HepG2 (cell line): ENCODE data around the gene STK11. TPM values are rescaled to one million over a fixed set of nuclear protein-coding genes. Genes with fewer than 3 reads are reported as not detected.

Experiments used
- AGO2 ChIP-seq: fragments of 200-400 bp; formaldehyde crosslinking; optimal IDR thresholded peaks from 2 replicates; pipeline ENCODE3; 2017; ENCODE audit warnings: mild to moderate bottlenecking, low read depth, low read length, moderate library complexity
- ATF6 ChIP-seq: sonication (generic); formaldehyde crosslinking; conservative IDR thresholded peaks from 2 replicates; pipeline ENCODE4 v1.4.0; 2020; ENCODE audit warnings: missing genetic modification reagents
- CREB1 ChIP-seq, 2 experiments: fragments of 450-650 bp in 1 of 2; IDR thresholded peaks; 2 replicates each; pipeline ENCODE4 v1.6.1; 2016 to 2017; ENCODE audit warnings: control low read depth in 1 of 2, mild to moderate bottlenecking in 1 of 2, missing compliant biosample characterization in 1 of 2, missing genetic modification characterization in 1 of 2
- IRX3 ChIP-seq: sonication (generic); formaldehyde crosslinking; IDR thresholded peaks from 2 replicates; pipeline ENCODE4 v1.8.1; 2023; ENCODE audit warnings: mild to moderate bottlenecking, low read depth, missing genetic modification reagents, borderline replicate concordance
- JDP2 ChIP-seq: sonication (generic); formaldehyde crosslinking; IDR thresholded peaks from 2 replicates; pipeline ENCODE4 v1.8.1; 2022; ENCODE audit warnings: missing genetic modification reagents, borderline replicate concordance
- KLF13 ChIP-seq: sonication (generic); formaldehyde crosslinking; IDR thresholded peaks from 2 replicates; pipeline ENCODE4 v1.4.0; 2020; ENCODE audit warnings: mild to moderate bottlenecking, missing genetic modification reagents
- MTA3 ChIP-seq: sonication (generic); formaldehyde crosslinking; IDR thresholded peaks from 2 replicates; pipeline ENCODE4 v1.4.0; 2020; ENCODE audit warnings: missing genetic modification reagents
- NKX3-1 ChIP-seq: sonication (generic); formaldehyde crosslinking; IDR thresholded peaks from 2 replicates; pipeline ENCODE4 v1.5.0; 2020; ENCODE audit warnings: missing genetic modification reagents
- NR2F1 ChIP-seq, 2 experiments: fragments of 450-650 bp in 1 of 2; formaldehyde crosslinking in 1 of 2; IDR thresholded peaks; 2 replicates each; pipeline versions ENCODE4 v1.5.0 to v1.6.1; 2016 to 2020; ENCODE audit warnings: mild to moderate bottlenecking in 1 of 2, missing compliant biosample characterization in 1 of 2, missing genetic modification reagents in 1 of 2, moderate library complexity in 1 of 2
- POGZ ChIP-seq: sonication (generic); formaldehyde crosslinking; IDR thresholded peaks from 2 replicates; pipeline ENCODE4 v1.4.0; 2020; ENCODE audit warnings: mild to moderate bottlenecking, missing genetic modification reagents
- SALL1 ChIP-seq: sonication (generic); formaldehyde crosslinking; IDR thresholded peaks from 2 replicates; pipeline ENCODE4 v1.8.0; 2022; ENCODE audit warnings: mild to moderate bottlenecking, missing genetic modification reagents
- TBX2 ChIP-seq: sonication (generic); formaldehyde crosslinking; IDR thresholded peaks from 2 replicates; pipeline ENCODE4 v1.5.0; 2020; ENCODE audit warnings: missing genetic modification reagents, mild to moderate bottlenecking, borderline replicate concordance
- TCF7 ChIP-seq: sonication (generic); IDR thresholded peaks from 2 replicates; pipeline ENCODE4 v1.6.1; 2016; ENCODE audit warnings: antibody characterized with exemption, low read depth
- ZIK1 ChIP-seq: sonication (generic); formaldehyde crosslinking; IDR thresholded peaks from 2 replicates; pipeline ENCODE4 v1.5.0; 2020; ENCODE audit warnings: mild to moderate bottlenecking, low read depth, missing genetic modification reagents, borderline replicate concordance
- ZNF142 ChIP-seq: sonication (generic); formaldehyde crosslinking; IDR thresholded peaks from 2 replicates; pipeline ENCODE4 v1.4.0; 2020; ENCODE audit warnings: missing genetic modification reagents
- ZNF672 ChIP-seq: sonication (generic); formaldehyde crosslinking; IDR thresholded peaks from 2 replicates; pipeline ENCODE4 v1.8.1; 2022; ENCODE audit warnings: missing genetic modification reagents
- ZNF749 ChIP-seq: sonication (generic); formaldehyde crosslinking; IDR thresholded peaks from 2 replicates; pipeline ENCODE4 v1.8.0; 2022; ENCODE audit warnings: mild to moderate bottlenecking, missing genetic modification reagents, moderate library complexity, borderline replicate concordance
- ZZZ3 ChIP-seq: sonication (generic); formaldehyde crosslinking; IDR thresholded peaks from 2 replicates; pipeline ENCODE4 v1.4.0; 2020; ENCODE audit warnings: missing genetic modification reagents, mild to moderate bottlenecking, borderline replicate concordance
- polyA plus RNA-seq, 8 experiments: library from polyadenylated mRNA; depleted of rRNA in 3 of 8; stranded (reverse) in 7 of 8; unstranded in 1 of 8; fragments of >200 nt; fragmentation: Illumina TruSeq in 4 of 8; extraction: Trizol in 4 of 8; gene quantifications; 2 replicates each; pipeline versions ENCODE4 v1.2.1 to v1.2.3, GENCODE V29; 2011 to 2016; ENCODE audit warnings: low read depth in 4 of 8, missing spikeins in 1 of 8, mixed read lengths in 1 of 8; ENCODE audit not compliant: insufficient read depth in 1 of 8
- total RNA-seq, 5 experiments: library from RNA; depleted of rRNA; stranded (reverse); fragments of >200 nt; fragmentation: Illumina TruSeq; extraction: Trizol; gene quantifications; 2 replicates each; pipeline ENCODE4 v1.2.3, GENCODE V29; 2016; ENCODE audit warnings: low read depth in 1 of 5
- TF ChIP-seq, protein P1 (sequence below): IDR thresholded peaks from 2 replicates; pipeline ENCODE4 v1.6.1; 2016; ENCODE audit warnings: control low read depth

The STK11 gene
- total and polyA plus RNA-seq, 2 of the 13 experiments (the other 11 are each of a cell fraction or from before 2014, with no cell fraction given): 27.5 to 43.6 TPM

DNA sequence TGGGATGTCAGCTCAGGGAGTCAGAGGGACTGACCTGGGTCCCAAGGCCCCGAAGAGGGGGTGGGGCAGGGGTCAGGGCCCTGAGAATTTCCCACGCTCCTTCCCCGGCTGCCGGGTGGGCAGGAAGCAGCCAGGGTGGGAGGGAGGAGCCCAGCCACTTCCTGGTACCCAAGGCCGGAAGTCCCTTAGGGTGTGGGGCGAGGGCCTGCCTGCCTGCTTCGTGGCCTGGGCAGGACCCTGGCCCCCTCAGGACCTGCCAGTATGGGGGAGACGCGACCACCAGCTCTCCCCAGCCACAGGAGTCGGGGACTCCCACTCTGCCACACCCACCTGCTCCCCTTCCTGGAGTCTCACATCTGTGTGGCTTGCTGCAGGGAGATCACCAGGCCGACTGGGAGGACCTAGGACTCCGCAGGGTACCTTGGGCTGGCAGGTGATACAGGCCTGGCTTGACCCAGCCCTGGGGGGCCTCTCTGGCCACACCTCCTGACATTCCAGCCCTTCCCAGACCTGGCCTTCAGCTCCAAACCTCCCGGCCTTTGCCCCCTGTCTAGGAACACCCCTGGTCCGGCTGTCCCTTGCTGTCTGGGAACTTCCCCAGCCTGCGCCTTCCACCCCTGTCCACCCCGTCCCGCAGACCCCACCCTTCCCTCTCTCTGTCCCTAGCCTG lies 53.8 kb downstream of the STK11 start (continued):
- TF ChIP-seq TCF7 (no peak), MTA3 (CRISPR knock-in tag) (no peak), CREB1 (IDR thresholded peaks at IDR 0.05) (no peak), CREB1 (CRISPR knock-in tag; IDR thresholded peaks at IDR 0.05) (no peak), ZIK1 (no peak; the same call in 1 of the 2 replicates), ZNF749 (peak; percentile 88; the same call in 1 of the 2 replicates), KLF13 (CRISPR knock-in tag) (no peak), NR2F1 (CRISPR knock-in tag; IDR thresholded peaks at IDR 0.05) (peak; percentile 75 to 84), SALL1 (peak; percentile 82), ZZZ3 (CRISPR knock-in tag) (peak; percentile 93; the same call in 1 of the 2 replicates), ZNF672 (CRISPR knock-in tag) (no peak), NKX3-1 (CRISPR knock-in tag) (no peak), JDP2 (CRISPR knock-in tag) (no peak), AGO2 (peak; percentile 100), POGZ (CRISPR knock-in tag) (no peak), IRX3 (CRISPR knock-in tag) (no peak; the same call in 1 of the 2 replicates), TBX2 (CRISPR knock-in tag) (peak; percentile 90), ZNF142 (no peak), ATF6 (CRISPR knock-in tag) (peak; percentile 22; the same call in 1 of the 2 replicates)
- TF ChIP-seq, protein P1, sequence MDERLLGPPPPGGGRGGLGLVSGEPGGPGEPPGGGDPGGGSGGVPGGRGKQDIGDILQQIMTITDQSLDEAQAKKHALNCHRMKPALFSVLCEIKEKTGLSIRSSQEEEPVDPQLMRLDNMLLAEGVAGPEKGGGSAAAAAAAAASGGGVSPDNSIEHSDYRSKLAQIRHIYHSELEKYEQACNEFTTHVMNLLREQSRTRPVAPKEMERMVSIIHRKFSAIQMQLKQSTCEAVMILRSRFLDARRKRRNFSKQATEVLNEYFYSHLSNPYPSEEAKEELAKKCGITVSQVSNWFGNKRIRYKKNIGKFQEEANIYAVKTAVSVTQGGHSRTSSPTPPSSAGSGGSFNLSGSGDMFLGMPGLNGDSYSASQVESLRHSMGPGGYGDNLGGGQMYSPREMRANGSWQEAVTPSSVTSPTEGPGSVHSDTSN (CRISPR knock-in tag): no peak; the same call in 1 of the 2 replicates
